HUES48 (cell line): ENCODE data around the gene ATP6V1C2.
"Not testable (repeated sequence)": the region's sequence is repeated elsewhere in the genome, so short reads cannot be mapped to it uniquely, and the experiment has no call there.

Experiments used
- H3K27ac ChIP-seq: one replicate; pipeline ENCODE4 v1.7.0; 2013; ENCODE audit warnings: low read depth, low read length, inconsistent platforms
- H3K27me3 ChIP-seq: 2 replicates; pipeline ENCODE4 v1.6.1; 2013; ENCODE audit warnings: mild to moderate bottlenecking, low read length; ENCODE audit not compliant: control insufficient read depth, insufficient read depth
- H3K36me3 ChIP-seq: 2 replicates; pipeline ENCODE4 v1.6.1; 2013; ENCODE audit warnings: low read length; ENCODE audit not compliant: control insufficient read depth, insufficient read depth
- H3K4me1 ChIP-seq: 2 replicates; pipeline ENCODE4 v1.6.1; 2013; ENCODE audit warnings: mild to moderate bottlenecking, low read length; ENCODE audit not compliant: control insufficient read depth, insufficient read depth
- H3K4me3 ChIP-seq: 2 replicates; pipeline ENCODE4 v1.5.1; 2013; ENCODE audit warnings: mild to moderate bottlenecking, low read depth, low read length
- H3K9ac ChIP-seq: 2 replicates; pipeline ENCODE4 v1.6.1; 2013; ENCODE audit warnings: mild to moderate bottlenecking, low read depth, low read length, moderate library complexity
- H3K9me3 ChIP-seq: 2 replicates; pipeline ENCODE4 v1.6.1; 2013; ENCODE audit warnings: low read length; ENCODE audit not compliant: control insufficient read depth, insufficient read depth

Gene ATP6V1C2

DNA sequence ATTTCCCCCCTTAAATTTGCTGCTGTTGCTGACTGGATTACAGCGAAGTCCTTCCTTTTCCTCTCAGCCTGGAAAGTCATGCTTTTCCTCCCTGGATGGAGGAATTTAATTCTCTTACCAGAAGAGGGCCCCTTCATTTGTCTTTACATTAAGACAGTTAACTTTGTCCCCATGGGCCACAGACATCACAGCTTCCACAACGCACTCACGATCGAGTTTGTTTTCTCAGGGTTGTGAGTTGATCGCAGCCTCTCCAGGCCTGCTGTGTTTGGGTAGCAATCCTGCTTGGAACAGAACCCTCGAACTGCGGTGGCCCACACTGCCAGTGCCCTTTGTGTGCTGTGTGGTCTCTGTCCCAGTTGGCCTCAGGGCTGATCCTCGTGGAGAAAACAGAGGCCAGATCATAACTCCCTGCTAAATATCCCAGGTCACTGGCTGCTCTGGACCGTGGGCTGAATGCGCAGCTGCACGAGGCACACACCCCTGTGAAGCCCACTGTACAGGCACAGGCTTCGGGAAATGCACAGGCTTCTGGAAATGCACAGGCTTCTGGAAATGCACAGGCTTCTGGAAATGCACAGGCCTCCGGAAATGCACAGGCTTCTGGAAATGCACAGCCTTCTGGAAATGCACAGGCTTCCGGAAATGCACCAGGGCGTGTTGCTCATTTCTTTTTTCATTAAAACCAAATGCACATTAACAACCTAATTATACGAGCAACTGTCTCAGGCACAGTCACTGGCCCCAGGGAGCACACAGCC lies 93.3 kb downstream of the ATP6V1C2 start:
- Histone ChIP-seq H3K9ac (no peak overlapping the region), H3K36me3 (no peaks in the 10 kb centered on the region), H3K27ac (peak overlapping the region; percentile 53), H3K4me1 (peaks cover 22% of the 10 kb centered on the region), H3K9me3 (no peaks in the 10 kb centered on the region), H3K4me3 (no peak overlapping the region), H3K27me3 (no peaks in the 10 kb centered on the region)

DNA sequence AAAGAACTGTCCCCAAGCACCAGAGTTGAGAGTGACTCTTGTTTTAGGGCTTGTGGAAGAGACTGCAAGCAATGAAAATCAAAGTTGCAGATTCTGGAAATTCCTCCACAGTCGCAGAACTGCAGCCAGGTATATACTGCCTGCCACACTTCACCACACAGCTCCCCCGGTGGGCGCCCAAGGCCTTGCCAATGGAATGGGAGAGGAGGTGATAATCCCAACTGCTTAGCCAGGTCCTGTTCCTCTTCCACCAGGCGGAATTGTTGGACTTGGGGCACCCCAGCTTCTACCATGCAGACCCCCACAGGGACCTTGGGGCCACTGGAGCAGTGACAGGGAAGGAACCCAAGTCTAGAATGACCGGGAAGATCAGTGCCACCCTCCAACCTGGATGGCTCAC lies 96.0 kb downstream of the ATP6V1C2 start:
- H3K36me3 ChIP-seq, result no peaks in the 10 kb centered on the region
- no peak overlapping the region for H3K4me3 ChIP-seq
- H3K4me1 ChIP-seq, result peaks cover 8% of the 10 kb centered on the region
- no peak overlapping the region for H3K9ac ChIP-seq
- no peaks in the 10 kb centered on the region for H3K9me3 ChIP-seq
- H3K27ac ChIP-seq, result no peak overlapping the region
- H3K27me3 ChIP-seq, result no peaks in the 10 kb centered on the region

DNA sequence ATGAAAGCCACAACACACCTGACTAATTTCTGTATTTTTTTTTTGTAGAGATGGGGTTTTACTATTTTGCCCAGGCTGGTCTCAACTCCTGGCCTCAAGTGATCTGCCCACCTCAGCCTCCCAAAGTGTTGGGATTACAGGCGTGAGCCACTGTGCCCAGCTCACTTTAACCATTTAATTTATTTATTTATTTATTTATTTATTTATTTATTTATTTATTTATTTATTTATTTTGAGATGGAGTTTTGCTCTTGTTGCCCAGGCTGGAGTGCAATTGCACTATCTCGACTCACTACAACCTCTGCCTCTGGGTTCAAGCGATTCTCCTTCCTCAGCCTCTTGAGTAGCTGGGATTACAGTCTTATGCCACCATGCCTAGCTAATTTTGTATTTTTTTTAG lies 96.9 kb downstream of the ATP6V1C2 start:
- not testable (repeated sequence) for H3K4me1 ChIP-seq, H3K36me3 ChIP-seq, H3K9me3 ChIP-seq, H3K27me3 ChIP-seq, H3K4me3 ChIP-seq, H3K9ac ChIP-seq, H3K27ac ChIP-seq

DNA sequence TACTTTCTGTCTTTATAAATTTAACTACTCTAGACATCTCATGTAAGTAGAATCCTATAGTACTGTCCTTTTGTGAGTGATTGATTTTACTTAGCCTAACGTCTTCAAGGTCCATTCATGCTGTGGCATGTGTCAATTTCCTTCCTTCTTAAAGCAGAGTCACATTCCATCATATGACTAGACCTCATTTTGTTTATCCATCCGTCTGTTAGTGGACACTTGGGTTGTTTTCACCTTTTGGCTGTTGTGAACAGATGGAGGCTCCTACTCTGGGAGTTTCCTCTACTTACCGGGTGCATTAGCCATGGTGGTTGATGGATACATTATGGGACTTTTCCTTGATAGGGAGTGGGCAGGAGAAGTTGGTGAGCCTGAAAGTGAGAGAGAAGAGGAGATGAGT lies 97.6 kb downstream of the ATP6V1C2 start:
- Histone ChIP-seq H3K4me3 (no peak overlapping the region), H3K27ac (no peak overlapping the region), H3K27me3 (no peaks in the 10 kb centered on the region), H3K9me3 (no peaks in the 10 kb centered on the region), H3K36me3 (no peaks in the 10 kb centered on the region), H3K4me1 (peaks cover 8% of the 10 kb centered on the region), H3K9ac (no peak overlapping the region)

DNA sequence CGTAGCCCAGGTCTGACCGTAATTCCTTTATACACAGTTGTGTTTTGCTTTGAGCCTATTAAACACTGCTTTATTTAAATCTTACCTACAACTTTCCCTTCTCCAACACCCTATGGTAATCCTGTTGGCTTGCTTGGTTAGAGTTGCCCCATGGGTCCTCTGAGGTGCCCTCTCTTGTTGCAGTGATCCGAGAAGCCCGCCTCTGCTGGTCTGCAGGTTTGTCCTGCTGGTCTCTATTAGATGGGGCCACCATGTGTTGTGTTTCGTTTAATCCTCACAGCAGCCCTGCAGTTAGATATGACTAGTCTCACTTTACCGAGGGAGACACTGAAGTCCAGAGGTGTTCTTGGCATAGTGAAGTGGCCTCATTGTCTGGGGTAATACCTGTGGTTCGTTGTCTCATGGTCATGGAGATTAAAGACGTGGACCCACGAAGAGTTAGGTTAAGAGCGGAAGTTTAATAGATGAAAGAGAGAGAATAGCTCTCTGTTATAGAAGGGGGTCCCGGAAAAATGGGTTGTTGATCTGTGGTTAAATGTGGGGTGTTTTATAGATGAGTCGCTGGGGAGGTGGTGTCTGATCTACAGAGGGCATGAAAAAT lies 98.4 kb downstream of the ATP6V1C2 start:
- H3K9me3 ChIP-seq, result no peaks in the 10 kb centered on the region
- no peak overlapping the region for H3K4me3 ChIP-seq
- no peaks in the 10 kb centered on the region for H3K36me3 ChIP-seq
- H3K4me1 ChIP-seq, result no peaks in the 10 kb centered on the region; the same call in 1 of the 2 replicates
- H3K9ac ChIP-seq, result no peak overlapping the region
- H3K27ac ChIP-seq, result no peak overlapping the region
- H3K27me3 ChIP-seq, result no peaks in the 10 kb centered on the region

DNA sequence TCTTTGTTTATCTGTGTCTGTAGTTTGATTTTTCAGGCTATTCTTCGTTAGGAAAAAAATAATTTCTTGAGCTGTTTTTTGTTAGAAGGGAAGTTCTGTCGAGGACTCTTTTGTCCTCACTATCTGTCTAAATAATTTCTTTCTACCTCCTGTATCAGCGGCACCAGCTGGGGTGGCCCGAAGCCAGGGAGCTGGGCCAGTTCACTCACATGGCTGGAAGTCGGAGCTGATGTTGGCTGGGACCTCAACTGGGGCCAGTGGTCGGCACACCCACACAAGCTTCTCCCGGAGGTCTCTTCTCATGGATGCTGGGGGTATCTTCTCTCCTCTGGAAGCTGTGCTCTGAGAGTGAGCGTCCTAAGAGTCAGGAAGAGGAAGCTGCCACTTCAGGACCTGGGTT lies 99.1 kb downstream of the ATP6V1C2 start:
- H3K4me3 ChIP-seq, result no peak overlapping the region
- H3K27ac ChIP-seq, result no peak overlapping the region
- H3K9me3 ChIP-seq, result no peaks in the 10 kb centered on the region
- no peaks in the 10 kb centered on the region for H3K36me3 ChIP-seq
- no peaks in the 10 kb centered on the region; the same call in 1 of the 2 replicates for H3K4me1 ChIP-seq
- H3K27me3 ChIP-seq, result no peaks in the 10 kb centered on the region
- H3K9ac ChIP-seq, result no peak overlapping the region

DNA sequence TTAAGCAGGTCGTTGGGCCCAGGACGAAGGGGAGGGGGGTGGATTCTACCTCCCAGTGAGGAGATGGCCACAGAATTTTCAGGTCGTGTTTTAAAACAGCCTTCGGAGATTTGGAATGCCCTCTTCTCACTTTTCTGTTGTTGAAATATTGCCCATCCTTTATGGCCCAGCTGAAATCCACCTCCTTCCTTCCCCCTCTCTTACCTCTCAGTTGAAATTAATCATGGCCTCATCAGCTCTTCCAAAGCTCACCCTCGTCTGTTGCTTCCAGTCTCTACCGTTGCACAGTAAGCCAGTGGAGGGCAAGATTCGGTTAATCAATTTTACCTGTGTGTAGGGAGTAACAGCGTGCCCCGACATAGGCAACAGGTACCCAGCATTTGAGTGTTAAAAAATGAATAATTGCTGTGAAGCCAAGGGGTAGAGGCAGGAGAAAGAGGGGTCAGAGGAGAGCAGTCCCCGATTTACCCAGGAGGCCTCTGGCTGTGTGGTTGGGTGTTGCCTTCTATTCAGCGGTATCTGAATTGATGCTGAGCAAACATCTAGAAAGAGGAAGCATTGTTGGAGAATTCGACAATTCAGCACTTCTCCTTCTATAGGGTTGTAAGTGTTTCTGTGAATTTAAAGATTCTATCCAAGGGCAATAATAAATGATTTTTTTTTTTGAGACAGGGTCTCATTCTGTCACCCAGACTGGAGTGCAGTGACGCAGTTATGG lies 99.7 kb downstream of the ATP6V1C2 start:
- Histone ChIP-seq H3K9ac (no peak overlapping the region), H3K27me3 (no peaks in the 10 kb centered on the region), H3K4me3 (no peak overlapping the region), H3K36me3 (no peaks in the 10 kb centered on the region), H3K27ac (no peak overlapping the region), H3K9me3 (no peaks in the 10 kb centered on the region), H3K4me1 (no peaks in the 10 kb centered on the region; the same call in 1 of the 2 replicates)

DNA sequence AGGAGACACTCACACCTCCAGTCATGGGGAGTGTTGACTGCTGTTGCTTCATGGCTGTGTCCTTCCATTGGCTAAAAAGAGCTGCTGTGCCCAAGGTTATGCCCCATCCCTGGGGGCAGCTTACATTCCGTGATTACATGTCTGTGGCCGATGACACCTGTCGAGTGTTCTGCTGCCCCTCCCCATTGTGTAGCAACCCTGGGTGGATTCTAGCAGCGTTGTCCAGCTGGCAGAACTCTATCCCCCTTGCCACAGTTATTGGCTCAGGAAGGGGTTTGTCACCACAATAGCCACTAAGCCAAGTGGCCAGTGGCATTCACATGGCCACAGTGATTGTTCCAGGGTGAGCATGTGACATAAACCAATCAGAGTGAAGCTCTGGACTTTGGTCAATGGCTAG lies 102.8 kb downstream of the ATP6V1C2 start:
- H3K27me3 ChIP-seq, result no peaks in the 10 kb centered on the region
- H3K4me1 ChIP-seq, result no peaks in the 10 kb centered on the region
- H3K9me3 ChIP-seq, result no peaks in the 10 kb centered on the region
- no peak overlapping the region for H3K4me3 ChIP-seq
- H3K9ac ChIP-seq, result no peak overlapping the region
- H3K36me3 ChIP-seq, result no peaks in the 10 kb centered on the region
- H3K27ac ChIP-seq, result no peak overlapping the region

DNA sequence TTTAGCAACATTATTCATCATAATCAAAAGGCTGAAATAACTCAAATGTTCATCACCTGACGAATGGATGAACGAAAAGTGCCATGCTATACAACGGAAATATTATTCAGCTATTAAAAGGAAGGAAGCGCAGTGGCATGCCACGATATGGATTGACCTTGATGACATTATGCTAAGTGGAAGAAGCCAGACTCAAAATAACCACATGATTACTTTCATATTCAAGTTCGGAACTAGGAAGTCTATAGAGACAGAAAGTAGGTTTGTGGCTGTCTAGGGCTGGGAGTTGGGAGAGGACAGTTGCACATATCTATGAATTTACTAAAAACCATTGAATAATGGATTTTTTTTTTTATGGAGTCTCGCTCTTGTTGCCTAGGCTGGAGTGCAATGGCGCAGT lies 104.6 kb downstream of the ATP6V1C2 start:
- Histone ChIP-seq H3K9me3 (no peaks in the 10 kb centered on the region), H3K9ac (no peak overlapping the region), H3K4me1 (no peaks in the 10 kb centered on the region), H3K36me3 (no peaks in the 10 kb centered on the region), H3K4me3 (no peak overlapping the region), H3K27me3 (no peaks in the 10 kb centered on the region), H3K27ac (no peak overlapping the region)

DNA sequence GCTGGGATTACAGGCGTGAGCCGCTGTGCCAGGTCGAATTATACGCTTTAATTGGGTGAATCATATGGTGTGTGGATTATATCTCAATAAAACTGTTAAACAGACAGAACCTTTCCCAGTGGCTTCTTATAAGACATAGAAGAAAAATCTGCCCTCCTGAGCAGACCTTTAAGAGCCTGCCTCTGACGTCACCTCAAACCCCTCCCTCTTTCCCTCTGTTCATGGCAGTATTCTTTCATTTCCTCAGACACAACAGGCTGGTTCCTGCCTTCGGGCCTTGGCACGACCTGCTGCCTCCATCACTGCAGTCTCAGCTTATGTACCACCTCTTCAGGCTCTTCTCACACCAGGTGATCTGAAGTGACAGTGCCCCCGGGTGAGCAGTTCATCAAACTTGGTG lies 105.2 kb downstream of the ATP6V1C2 start:
- Histone ChIP-seq H3K36me3 (no peaks in the 10 kb centered on the region), H3K27me3 (no peaks in the 10 kb centered on the region), H3K4me1 (peaks cover 4% of the 10 kb centered on the region; the same call in 1 of the 2 replicates), H3K4me3 (no peak overlapping the region), H3K9ac (no peak overlapping the region), H3K27ac (no peak overlapping the region), H3K9me3 (no peaks in the 10 kb centered on the region)

DNA sequence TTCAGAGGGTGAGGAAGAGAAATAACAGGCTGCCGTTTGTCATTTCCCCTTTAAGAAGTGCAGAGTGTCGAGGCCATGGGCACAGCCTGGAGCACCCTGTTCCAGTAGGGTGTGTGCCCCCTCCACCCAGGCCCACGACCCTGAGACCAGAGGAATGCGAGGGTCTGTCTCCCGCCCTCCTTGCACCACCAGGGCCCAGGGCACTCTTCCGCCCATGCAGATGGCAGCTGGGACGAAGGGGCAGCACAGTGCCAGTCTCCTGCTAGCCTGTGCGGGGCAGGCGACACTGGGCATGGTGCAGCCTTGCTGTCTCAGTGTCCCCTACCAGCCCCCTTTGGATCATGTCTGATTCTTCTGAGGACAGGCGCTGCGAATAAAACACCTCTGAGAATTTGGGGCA lies 106.9 kb downstream of the ATP6V1C2 start:
- no peaks in the 10 kb centered on the region for H3K36me3 ChIP-seq
- no peak overlapping the region for H3K4me3 ChIP-seq
- H3K9ac ChIP-seq, result no peak overlapping the region
- peaks cover 10% of the 10 kb centered on the region for H3K27me3 ChIP-seq
- H3K4me1 ChIP-seq, result peaks cover 9% of the 10 kb centered on the region; the same call in 1 of the 2 replicates
- no peaks in the 10 kb centered on the region for H3K9me3 ChIP-seq
- H3K27ac ChIP-seq, result no peak overlapping the region
